ENCODE data around the gene FUT1. TPM values are rescaled to one million over a fixed set of nuclear protein-coding genes. Genes with fewer than 3 reads are reported as not detected.

The FUT1 gene
- total RNA-seq, 1 donor from 2014 or later, result 2.9 TPM

- TF ChIP-seq EZH2phosphoT487 (IDR thresholded peaks at IDR 0.05) (no peak), EZH2 (IDR thresholded peaks at IDR 0.05) (no peak), CTCF (IDR thresholded peaks at IDR 0.05) (no peak)
- Mint-ChIP-seq H3K36me3 (peaks cover 18% of the 10 kb centered on the region), H3K27me3 (ENCODE audit: insufficient read depth, low read depth) (peaks cover 6% of the 10 kb centered on the region), H3K27ac (no peak overlapping the region), H3K4me3 (no peak overlapping the region), H3K4me1 (no peaks in the 10 kb centered on the region), H3K9me3 (peaks cover 2% of the 10 kb centered on the region)
- Histone ChIP-seq H3K27ac (no peak overlapping the region), H3K9ac (no peak overlapping the region), H3K4me1 (no peaks in the 10 kb centered on the region), H2AFZ (replicated peaks) (no peak overlapping the region), H4K20me1 (ENCODE audit: low read depth) (no peaks in the 10 kb centered on the region), H3K4me2 (no peak overlapping the region), H3K4me3 (no peak overlapping the region), H3K36me3 (no peaks in the 10 kb centered on the region), H3K79me2 (ENCODE audit: low read depth) (no peaks in the 10 kb centered on the region), H3K27me3 (no peaks in the 10 kb centered on the region), H3K9me3 (ENCODE audit: low read depth) (no peaks in the 10 kb centered on the region), H3F3A (ENCODE audit: low read depth) (peaks cover under 1% of the 10 kb centered on the region)
- DNase-seq (ENCODE audit: low spot score), result no peak
Observed at GRCh38 chr19:48702701-48703100, 49.7 kb downstream of the FUT1 start.

- peaks cover 15% of the 10 kb centered on the region for H3F3A ChIP-seq (ENCODE audit: low read depth)
- H3K36me3 ChIP-seq, result no peaks in the 10 kb centered on the region
- Mint-ChIP-seq H3K4me3 (no peak overlapping the region), H3K4me1 (peaks cover 6% of the 10 kb centered on the region), H3K27ac (no peak overlapping the region), H3K27me3 (ENCODE audit: insufficient read depth, low read depth) (peaks cover 19% of the 10 kb centered on the region), H3K9me3 (no peaks in the 10 kb centered on the region), H3K36me3 (peaks cover 10% of the 10 kb centered on the region)
- H3K27ac ChIP-seq, result no peak overlapping the region
- TF ChIP-seq EZH2phosphoT487 (IDR thresholded peaks at IDR 0.05) (no peak), CTCF (IDR thresholded peaks at IDR 0.05) (no peak), EZH2 (IDR thresholded peaks at IDR 0.05) (no peak)
- H3K4me1 ChIP-seq, result peaks cover 8% of the 10 kb centered on the region
- H2AFZ ChIP-seq (replicated peaks), result no peak overlapping the region
- no peaks in the 10 kb centered on the region for H4K20me1 ChIP-seq (ENCODE audit: low read depth)
- H3K79me2 ChIP-seq (ENCODE audit: low read depth), result no peaks in the 10 kb centered on the region
- H3K27me3 ChIP-seq, result peaks cover 17% of the 10 kb centered on the region
- no peak overlapping the region for H3K9ac ChIP-seq
- no peak for DNase-seq (ENCODE audit: low spot score)
- no peak overlapping the region for H3K4me2 ChIP-seq
- no peak overlapping the region for H3K4me3 ChIP-seq
- H3K9me3 ChIP-seq (ENCODE audit: low read depth), result no peaks in the 10 kb centered on the region
Observed at GRCh38 chr19:48698046-48698445, 54.4 kb downstream of the FUT1 start.

Small RNAs within 50 kb of the gene (small RNA-seq; reads per million reads assigned to genes)
- gene RNU6-317P, result not detected

Other genes with a start within 250 kb of the FUT1 start
- 0.02 and 3.5 TPM in 2 replicates for gene LMTK3, start 240.8 kb downstream of the FUT1 start, total RNA-seq (ENCODE audit: low replicate concordance)
- gene SULT2B1, start 200.5 kb downstream of the FUT1 start, total RNA-seq (ENCODE audit: low replicate concordance), result 1.6 TPM in 1 of 2 replicates, not detected in the other
- gene SPACA4, start 145.9 kb downstream of the FUT1 start, total RNA-seq (ENCODE audit: low replicate concordance), result not detected in 2 replicates
- gene FAM83E, start 137.6 kb downstream of the FUT1 start, total RNA-seq (ENCODE audit: low replicate concordance), result 0.06 and 2.6 TPM in 2 replicates
- gene RPL18, start 133.5 kb downstream of the FUT1 start, total RNA-seq (ENCODE audit: low replicate concordance), result 1,962 and 2,391 TPM in 2 replicates
- gene SPHK2, start 133.1 kb downstream of the FUT1 start, total RNA-seq (ENCODE audit: low replicate concordance), result 7.2 and 46.1 TPM in 2 replicates
- 7.4 and 10.3 TPM in 2 replicates for gene DBP, start 115.3 kb downstream of the FUT1 start, total RNA-seq (ENCODE audit: low replicate concordance)
- 12.6 and 49.8 TPM in 2 replicates for gene CA11, start 106.5 kb downstream of the FUT1 start, total RNA-seq (ENCODE audit: low replicate concordance)
- gene NTN5, start 79.6 kb downstream of the FUT1 start, total RNA-seq (ENCODE audit: low replicate concordance), result 0.87 TPM in 1 of 2 replicates, not detected in the other
- gene FUT2, start 56.7 kb downstream of the FUT1 start, total RNA-seq (ENCODE audit: low replicate concordance), result 0.09 and 1.7 TPM in 2 replicates
- gene MAMSTR, start 32.9 kb downstream of the FUT1 start, total RNA-seq (ENCODE audit: low replicate concordance), result 1.2 and 1.4 TPM in 2 replicates
- gene RASIP1, start 12.0 kb downstream of the FUT1 start, total RNA-seq (ENCODE audit: low replicate concordance), result 0.86 and 3.2 TPM in 2 replicates
- 0.19 and 0.40 TPM in 2 replicates for gene IZUMO1, start 5.7 kb downstream of the FUT1 start, total RNA-seq (ENCODE audit: low replicate concordance)
- gene FGF21, start 2.9 kb upstream of the FUT1 start, total RNA-seq (ENCODE audit: low replicate concordance), result not detected in 2 replicates
- gene BCAT2, start 58.4 kb upstream of the FUT1 start, total RNA-seq (ENCODE audit: low replicate concordance), result 33.5 and 63.2 TPM in 2 replicates
- gene HSD17B14, start 83.8 kb upstream of the FUT1 start, total RNA-seq (ENCODE audit: low replicate concordance), result 11.2 and 27.6 TPM in 2 replicates
- 6.2 and 6.3 TPM in 2 replicates for gene PLEKHA4, start 116.0 kb upstream of the FUT1 start, total RNA-seq (ENCODE audit: low replicate concordance)
- 10.6 and 19.1 TPM in 2 replicates for gene PPP1R15A, start 119.8 kb upstream of the FUT1 start, total RNA-seq (ENCODE audit: low replicate concordance)
- 0.26 and 0.40 TPM in 2 replicates for gene TULP2, start 146.1 kb upstream of the FUT1 start, total RNA-seq (ENCODE audit: low replicate concordance)
- 73.5 and 158 TPM in 2 replicates for gene NUCB1, start 147.7 kb upstream of the FUT1 start, total RNA-seq (ENCODE audit: low replicate concordance)
- 1.6 TPM in 1 of 2 replicates, not detected in the other for gene DHDH, start 181.1 kb upstream of the FUT1 start, total RNA-seq (ENCODE audit: low replicate concordance)
- 35.8 and 79.2 TPM in 2 replicates for gene BAX, start 202.2 kb upstream of the FUT1 start, total RNA-seq (ENCODE audit: low replicate concordance)
- gene FTL, start 212.7 kb upstream of the FUT1 start, total RNA-seq (ENCODE audit: low replicate concordance), result 989 and 1,798 TPM in 2 replicates
- gene GYS1, start 240.7 kb upstream of the FUT1 start, total RNA-seq (ENCODE audit: low replicate concordance), result 17.7 and 38.7 TPM in 2 replicates
- gene RUVBL2, start 241.2 kb upstream of the FUT1 start, total RNA-seq (ENCODE audit: low replicate concordance), result 67.0 and 157 TPM in 2 replicates

Data from neural progenitor cell (in vitro differentiated cells).